GM23338 (cell line): Measurements from ENCODE around the gene MID1. TPM values are rescaled to one million over a fixed set of nuclear protein-coding genes. Genes with fewer than 3 reads are reported as not detected.
A peak's percentile ranks its signal among the peaks of the same experiment; 100 is the strongest.

ENCODE experiments used
- ATAC-seq: fragments of 200-7000 bp; cut with Tn5 transposase; 3 replicates; pipeline ENCODE4 v1.9.1; 2020
- DNase-seq: peaks from one replicate; pipeline ENCODE4 v3.0.0-alpha.2; 2015; ENCODE audit warnings: low spot score
- H2AFZ ChIP-seq: fragments of 200-600 bp; sonication (generic); 2 replicates; pipeline ENCODE4 v1.8.0; 2016; ENCODE audit warnings: antibody characterized with exemption, mild to moderate bottlenecking, moderate library complexity
- H3F3A ChIP-seq: fragments of 200-600 bp; sonication (generic); replicated peaks from 2 replicates; pipeline ENCODE4 v1.8.0; 2017; ENCODE audit warnings: antibody characterized with exemption, mixed run types, low read depth
- H3K27ac ChIP-seq: fragments of 200-600 bp; sonication (generic); 2 replicates; pipeline ENCODE4 v1.6.1; 2016; ENCODE audit warnings: low read depth
- H3K27me3 ChIP-seq: fragments of 200-600 bp; sonication (generic); 2 replicates; pipeline ENCODE4 v1.8.0; 2016; ENCODE audit warnings: mild to moderate bottlenecking, mixed run types, moderate library complexity; ENCODE audit not compliant: insufficient read depth
- H3K36me3 ChIP-seq: fragments of 200-600 bp; sonication (generic); 2 replicates; pipeline ENCODE4 v1.8.0; 2016; ENCODE audit warnings: mild to moderate bottlenecking; ENCODE audit not compliant: insufficient read depth
- H3K4me1 ChIP-seq: fragments of 200-600 bp; sonication (generic); 2 replicates; pipeline ENCODE4 v1.8.0; 2016; ENCODE audit warnings: mild to moderate bottlenecking, moderate library complexity; ENCODE audit not compliant: insufficient read depth
- H3K4me2 ChIP-seq: fragments of 200-600 bp; sonication (generic); 2 replicates; pipeline ENCODE4 v1.7.1; 2017; ENCODE audit warnings: mixed run types
- H3K4me3 ChIP-seq: fragments of 200-600 bp; sonication (generic); 2 replicates; pipeline ENCODE4 v1.6.1; 2016; ENCODE audit warnings: mixed run types
- H3K79me2 ChIP-seq: fragments of 200-600 bp; sonication (generic); replicated peaks from 2 replicates; pipeline ENCODE4 v1.8.0; 2017; ENCODE audit warnings: mild to moderate bottlenecking; ENCODE audit not compliant: insufficient read depth
- H3K9me2 ChIP-seq: fragments of 200-600 bp; sonication (generic); 2 replicates; pipeline ENCODE4 v1.8.0; 2017; ENCODE audit not compliant: insufficient read depth
- H4K20me1 ChIP-seq: fragments of 200-600 bp; sonication (generic); replicated peaks from 2 replicates; pipeline ENCODE4 v1.8.0; 2017; ENCODE audit warnings: mild to moderate bottlenecking; ENCODE audit not compliant: insufficient read depth
- H3K27ac Mint-ChIP-seq: 2 replicates; pipeline ENCODE4 v1.8.0; 2020; ENCODE audit warnings: inconsistent platforms, mild to moderate bottlenecking, moderate library complexity, mixed read lengths
- H3K27me3 Mint-ChIP-seq: 3 replicates; pipeline ENCODE4 v1.8.0; 2022; ENCODE audit warnings: low read depth, mild to moderate bottlenecking, moderate library complexity, mixed read lengths, inconsistent platforms; ENCODE audit not compliant: insufficient read depth, poor library complexity
- H3K36me3 Mint-ChIP-seq: 3 replicates; pipeline ENCODE4 v1.8.0; 2021; ENCODE audit warnings: low read depth, mild to moderate bottlenecking, inconsistent platforms, moderate library complexity, mixed read lengths
- H3K4me1 Mint-ChIP-seq: 3 replicates; pipeline ENCODE4 v1.8.0; 2020; ENCODE audit warnings: mild to moderate bottlenecking, inconsistent platforms, mixed read lengths
- H3K4me3 Mint-ChIP-seq: 3 replicates; pipeline ENCODE4 v1.8.0; 2021; ENCODE audit warnings: moderate library complexity, mild to moderate bottlenecking, inconsistent platforms, mixed read lengths
- H3K9me3 Mint-ChIP-seq: 3 replicates; pipeline ENCODE4 v1.8.0; 2020; ENCODE audit warnings: moderate library complexity, mild to moderate bottlenecking, inconsistent platforms, mixed read lengths
- CREB1 ChIP-seq: fragments of 250-450 bp; sonication (Bioruptor Pico); IDR thresholded peaks from 2 replicates; pipeline ENCODE4 v1.5.0; 2020; ENCODE audit warnings: low read depth, mild to moderate bottlenecking, moderate library complexity
- EZH2 ChIP-seq: fragments of 200-600 bp; sonication (generic); IDR thresholded peaks from one replicate; pipeline ENCODE4 v1.8.0; 2017; ENCODE audit warnings: antibody characterized with exemption, mild to moderate bottlenecking, low read depth; ENCODE audit not compliant: unreplicated experiment
- EZH2phosphoT487 ChIP-seq: fragments of 200-600 bp; sonication (generic); IDR thresholded peaks from one replicate; pipeline ENCODE4 v1.8.1; 2018; ENCODE audit warnings: antibody characterized with exemption; ENCODE audit not compliant: unreplicated experiment
- JUNB ChIP-seq: IDR thresholded peaks from one replicate; pipeline ENCODE4 v1.6.1; 2016; ENCODE audit warnings: antibody characterized with exemption; ENCODE audit not compliant: unreplicated experiment
- NANOG ChIP-seq: IDR thresholded peaks from 2 replicates; pipeline ENCODE4 v1.6.1; 2016; ENCODE audit warnings: antibody characterized with exemption, borderline replicate concordance
- POLR2AphosphoS5 ChIP-seq: IDR thresholded peaks from 2 replicates; pipeline ENCODE4 v1.6.1; 2016; ENCODE audit warnings: antibody characterized with exemption, low read depth
- STAT1 ChIP-seq: IDR thresholded peaks from one replicate; pipeline ENCODE4 v1.6.1; 2016; ENCODE audit warnings: antibody characterized with exemption; ENCODE audit not compliant: unreplicated experiment
- ZNF114 ChIP-seq: fragments of 250-450 bp; sonication (Bioruptor Pico); IDR thresholded peaks from 2 replicates; pipeline ENCODE4 v1.5.0; 2020; ENCODE audit warnings: mild to moderate bottlenecking, moderate library complexity
- ZNF331 ChIP-seq: fragments of 250-450 bp; sonication (Bioruptor Pico); IDR thresholded peaks from 2 replicates; pipeline ENCODE4 v1.5.0; 2020; ENCODE audit warnings: low read depth, mild to moderate bottlenecking, moderate library complexity
- polyA plus RNA-seq: library from polyadenylated mRNA; unstranded; fragments of >200 nt; fragmentation: Nextera tagmentation; extraction: Ambion mirVana; gene quantifications from 2 replicates; pipeline ENCODE4 v1.2.1, GENCODE V29; 2016
- total RNA-seq: library from RNA; depleted of rRNA; stranded (reverse); fragments of >200 nt; shearing (Covaris generic); gene quantifications from 2 replicates; pipeline ENCODE4 v1.2.3, GENCODE V29; 2014
- TF ChIP-seq, protein P1 (sequence below), 2 experiments: fragments of 200-600 bp in 1 of 2; sonication (generic) in 1 of 2; conservative IDR thresholded peaks; 2 replicates each; pipeline versions ENCODE4 v1.5.1 to v1.6.1; 2016 to 2017; ENCODE audit warnings: antibody characterized with exemption in 2 of 2, low read depth in 2 of 2, mild to moderate bottlenecking in 2 of 2, moderate library complexity in 1 of 2
- TF ChIP-seq, protein P2 (sequence below): fragments of 250-450 bp; sonication (Bioruptor Pico); IDR thresholded peaks from 2 replicates; pipeline ENCODE4 v1.5.0; 2020; ENCODE audit warnings: mild to moderate bottlenecking, moderate library complexity
- TF ChIP-seq, protein P3 (sequence below): IDR thresholded peaks from 2 replicates; pipeline ENCODE4 v1.6.1; 2016; ENCODE audit warnings: antibody characterized with exemption
- TF ChIP-seq, protein P4 (sequence below): IDR thresholded peaks from one replicate; pipeline ENCODE4 v1.6.1; 2018; ENCODE audit warnings: antibody characterized with exemption; ENCODE audit not compliant: unreplicated experiment

MID1 gene
- total and polyA plus RNA-seq, 2 experiments from 2014 or later = 27.2 to 39.3 TPM

DNA sequence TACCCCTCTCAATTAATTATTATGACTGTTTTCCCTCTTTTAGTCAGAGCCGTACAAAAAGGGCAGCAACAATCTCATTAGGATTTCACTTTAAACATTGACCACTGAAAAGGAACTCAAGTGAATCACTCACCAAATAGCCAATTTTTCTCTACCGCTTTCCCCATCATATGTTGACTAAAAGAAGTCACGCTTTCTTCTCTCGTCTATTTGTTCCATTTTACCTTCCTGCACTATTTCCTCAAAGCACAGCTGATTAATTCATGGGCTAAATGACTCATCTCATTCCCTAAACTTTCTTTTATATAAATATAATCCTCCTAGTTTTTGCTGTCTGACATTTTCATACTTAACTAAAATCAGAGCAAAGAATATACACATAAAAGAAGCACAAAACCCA lies 8.2 kb downstream of the MID1 start:
- peaks cover 67% of the 10 kb centered on the region for H3K4me1 Mint-ChIP-seq
- Histone ChIP-seq H3K79me2 (peaks cover 91% of the 10 kb centered on the region), H2AFZ (no peak overlapping the region), H3K36me3 (no peaks in the 10 kb centered on the region), H3K4me2 (peak overlapping the region; percentile 55), H3K4me1 (peaks cover 48% of the 10 kb centered on the region), H3K27ac (peak overlapping the region; percentile 78), H3F3A (no peaks in the 10 kb centered on the region; the same call in 1 of the 2 replicates), H4K20me1 (no peaks in the 10 kb centered on the region), H3K9me2 (no peaks in the 10 kb centered on the region), H3K4me3 (no peak overlapping the region), H3K27me3 (no peaks in the 10 kb centered on the region)
- H3K36me3 Mint-ChIP-seq = no peaks in the 10 kb centered on the region
- H3K9me3 Mint-ChIP-seq = no peaks in the 10 kb centered on the region
- peak overlapping the region; percentile 81 for H3K27ac Mint-ChIP-seq
- DNase-seq = no peak
- TF ChIP-seq EZH2 (no peak), STAT1 (no peak), CREB1 (no peak), EZH2phosphoT487 (no peak), JUNB (no peak), ZNF331 (CRISPR knock-in tag) (no peak), NANOG (no peak), POLR2AphosphoS5 (no peak), ZNF114 (CRISPR knock-in tag) (no peak)
- TF ChIP-seq, protein P1, sequence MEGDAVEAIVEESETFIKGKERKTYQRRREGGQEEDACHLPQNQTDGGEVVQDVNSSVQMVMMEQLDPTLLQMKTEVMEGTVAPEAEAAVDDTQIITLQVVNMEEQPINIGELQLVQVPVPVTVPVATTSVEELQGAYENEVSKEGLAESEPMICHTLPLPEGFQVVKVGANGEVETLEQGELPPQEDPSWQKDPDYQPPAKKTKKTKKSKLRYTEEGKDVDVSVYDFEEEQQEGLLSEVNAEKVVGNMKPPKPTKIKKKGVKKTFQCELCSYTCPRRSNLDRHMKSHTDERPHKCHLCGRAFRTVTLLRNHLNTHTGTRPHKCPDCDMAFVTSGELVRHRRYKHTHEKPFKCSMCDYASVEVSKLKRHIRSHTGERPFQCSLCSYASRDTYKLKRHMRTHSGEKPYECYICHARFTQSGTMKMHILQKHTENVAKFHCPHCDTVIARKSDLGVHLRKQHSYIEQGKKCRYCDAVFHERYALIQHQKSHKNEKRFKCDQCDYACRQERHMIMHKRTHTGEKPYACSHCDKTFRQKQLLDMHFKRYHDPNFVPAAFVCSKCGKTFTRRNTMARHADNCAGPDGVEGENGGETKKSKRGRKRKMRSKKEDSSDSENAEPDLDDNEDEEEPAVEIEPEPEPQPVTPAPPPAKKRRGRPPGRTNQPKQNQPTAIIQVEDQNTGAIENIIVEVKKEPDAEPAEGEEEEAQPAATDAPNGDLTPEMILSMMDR (conservative IDR thresholded peaks at IDR 0.05; ENCODE audit: low read depth in 2 of 2) = no peak
- TF ChIP-seq, protein P2, sequence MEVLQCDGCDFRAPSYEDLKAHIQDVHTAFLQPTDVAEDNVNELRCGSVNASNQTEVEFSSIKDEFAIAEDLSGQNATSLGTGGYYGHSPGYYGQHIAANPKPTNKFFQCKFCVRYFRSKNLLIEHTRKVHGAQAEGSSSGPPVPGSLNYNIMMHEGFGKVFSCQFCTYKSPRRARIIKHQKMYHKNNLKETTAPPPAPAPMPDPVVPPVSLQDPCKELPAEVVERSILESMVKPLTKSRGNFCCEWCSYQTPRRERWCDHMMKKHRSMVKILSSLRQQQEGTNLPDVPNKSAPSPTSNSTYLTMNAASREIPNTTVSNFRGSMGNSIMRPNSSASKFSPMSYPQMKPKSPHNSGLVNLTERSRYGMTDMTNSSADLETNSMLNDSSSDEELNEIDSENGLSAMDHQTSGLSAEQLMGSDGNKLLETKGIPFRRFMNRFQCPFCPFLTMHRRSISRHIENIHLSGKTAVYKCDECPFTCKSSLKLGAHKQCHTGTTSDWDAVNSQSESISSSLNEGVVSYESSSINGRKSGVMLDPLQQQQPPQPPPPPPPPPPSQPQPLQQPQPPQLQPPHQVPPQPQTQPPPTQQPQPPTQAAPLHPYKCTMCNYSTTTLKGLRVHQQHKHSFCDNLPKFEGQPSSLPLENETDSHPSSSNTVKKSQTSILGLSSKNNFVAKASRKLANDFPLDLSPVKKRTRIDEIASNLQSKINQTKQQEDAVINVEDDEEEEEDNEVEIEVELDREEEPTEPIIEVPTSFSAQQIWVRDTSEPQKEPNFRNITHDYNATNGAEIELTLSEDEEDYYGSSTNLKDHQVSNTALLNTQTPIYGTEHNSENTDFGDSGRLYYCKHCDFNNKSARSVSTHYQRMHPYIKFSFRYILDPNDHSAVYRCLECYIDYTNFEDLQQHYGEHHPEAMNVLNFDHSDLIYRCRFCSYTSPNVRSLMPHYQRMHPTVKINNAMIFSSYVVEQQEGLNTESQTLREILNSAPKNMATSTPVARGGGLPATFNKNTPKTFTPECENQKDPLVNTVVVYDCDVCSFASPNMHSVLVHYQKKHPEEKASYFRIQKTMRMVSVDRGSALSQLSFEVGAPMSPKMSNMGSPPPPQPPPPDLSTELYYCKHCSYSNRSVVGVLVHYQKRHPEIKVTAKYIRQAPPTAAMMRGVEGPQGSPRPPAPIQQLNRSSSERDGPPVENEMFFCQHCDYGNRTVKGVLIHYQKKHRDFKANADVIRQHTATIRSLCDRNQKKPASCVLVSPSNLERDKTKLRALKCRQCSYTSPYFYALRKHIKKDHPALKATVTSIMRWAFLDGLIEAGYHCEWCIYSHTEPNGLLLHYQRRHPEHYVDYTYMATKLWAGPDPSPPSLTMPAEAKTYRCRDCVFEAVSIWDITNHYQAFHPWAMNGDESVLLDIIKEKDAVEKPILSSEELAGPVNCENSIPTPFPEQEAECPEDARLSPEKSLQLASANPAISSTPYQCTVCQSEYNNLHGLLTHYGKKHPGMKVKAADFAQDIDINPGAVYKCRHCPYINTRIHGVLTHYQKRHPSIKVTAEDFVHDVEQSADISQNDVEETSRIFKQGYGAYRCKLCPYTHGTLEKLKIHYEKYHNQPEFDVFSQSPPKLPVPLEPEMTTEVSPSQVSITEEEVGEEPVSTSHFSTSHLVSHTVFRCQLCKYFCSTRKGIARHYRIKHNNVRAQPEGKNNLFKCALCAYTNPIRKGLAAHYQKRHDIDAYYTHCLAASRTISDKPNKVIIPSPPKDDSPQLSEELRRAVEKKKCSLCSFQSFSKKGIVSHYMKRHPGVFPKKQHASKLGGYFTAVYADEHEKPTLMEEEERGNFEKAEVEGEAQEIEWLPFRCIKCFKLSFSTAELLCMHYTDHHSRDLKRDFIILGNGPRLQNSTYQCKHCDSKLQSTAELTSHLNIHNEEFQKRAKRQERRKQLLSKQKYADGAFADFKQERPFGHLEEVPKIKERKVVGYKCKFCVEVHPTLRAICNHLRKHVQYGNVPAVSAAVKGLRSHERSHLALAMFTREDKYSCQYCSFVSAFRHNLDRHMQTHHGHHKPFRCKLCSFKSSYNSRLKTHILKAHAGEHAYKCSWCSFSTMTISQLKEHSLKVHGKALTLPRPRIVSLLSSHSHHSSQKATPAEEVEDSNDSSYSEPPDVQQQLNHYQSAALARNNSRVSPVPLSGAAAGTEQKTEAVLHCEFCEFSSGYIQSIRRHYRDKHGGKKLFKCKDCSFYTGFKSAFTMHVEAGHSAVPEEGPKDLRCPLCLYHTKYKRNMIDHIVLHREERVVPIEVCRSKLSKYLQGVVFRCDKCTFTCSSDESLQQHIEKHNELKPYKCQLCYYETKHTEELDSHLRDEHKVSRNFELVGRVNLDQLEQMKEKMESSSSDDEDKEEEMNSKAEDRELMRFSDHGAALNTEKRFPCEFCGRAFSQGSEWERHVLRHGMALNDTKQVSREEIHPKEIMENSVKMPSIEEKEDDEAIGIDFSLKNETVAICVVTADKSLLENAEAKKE (CRISPR knock-in tag) = no peak
- TF ChIP-seq, protein P3, sequence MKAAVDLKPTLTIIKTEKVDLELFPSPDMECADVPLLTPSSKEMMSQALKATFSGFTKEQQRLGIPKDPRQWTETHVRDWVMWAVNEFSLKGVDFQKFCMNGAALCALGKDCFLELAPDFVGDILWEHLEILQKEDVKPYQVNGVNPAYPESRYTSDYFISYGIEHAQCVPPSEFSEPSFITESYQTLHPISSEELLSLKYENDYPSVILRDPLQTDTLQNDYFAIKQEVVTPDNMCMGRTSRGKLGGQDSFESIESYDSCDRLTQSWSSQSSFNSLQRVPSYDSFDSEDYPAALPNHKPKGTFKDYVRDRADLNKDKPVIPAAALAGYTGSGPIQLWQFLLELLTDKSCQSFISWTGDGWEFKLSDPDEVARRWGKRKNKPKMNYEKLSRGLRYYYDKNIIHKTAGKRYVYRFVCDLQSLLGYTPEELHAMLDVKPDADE = no peak
- TF ChIP-seq, protein P4, sequence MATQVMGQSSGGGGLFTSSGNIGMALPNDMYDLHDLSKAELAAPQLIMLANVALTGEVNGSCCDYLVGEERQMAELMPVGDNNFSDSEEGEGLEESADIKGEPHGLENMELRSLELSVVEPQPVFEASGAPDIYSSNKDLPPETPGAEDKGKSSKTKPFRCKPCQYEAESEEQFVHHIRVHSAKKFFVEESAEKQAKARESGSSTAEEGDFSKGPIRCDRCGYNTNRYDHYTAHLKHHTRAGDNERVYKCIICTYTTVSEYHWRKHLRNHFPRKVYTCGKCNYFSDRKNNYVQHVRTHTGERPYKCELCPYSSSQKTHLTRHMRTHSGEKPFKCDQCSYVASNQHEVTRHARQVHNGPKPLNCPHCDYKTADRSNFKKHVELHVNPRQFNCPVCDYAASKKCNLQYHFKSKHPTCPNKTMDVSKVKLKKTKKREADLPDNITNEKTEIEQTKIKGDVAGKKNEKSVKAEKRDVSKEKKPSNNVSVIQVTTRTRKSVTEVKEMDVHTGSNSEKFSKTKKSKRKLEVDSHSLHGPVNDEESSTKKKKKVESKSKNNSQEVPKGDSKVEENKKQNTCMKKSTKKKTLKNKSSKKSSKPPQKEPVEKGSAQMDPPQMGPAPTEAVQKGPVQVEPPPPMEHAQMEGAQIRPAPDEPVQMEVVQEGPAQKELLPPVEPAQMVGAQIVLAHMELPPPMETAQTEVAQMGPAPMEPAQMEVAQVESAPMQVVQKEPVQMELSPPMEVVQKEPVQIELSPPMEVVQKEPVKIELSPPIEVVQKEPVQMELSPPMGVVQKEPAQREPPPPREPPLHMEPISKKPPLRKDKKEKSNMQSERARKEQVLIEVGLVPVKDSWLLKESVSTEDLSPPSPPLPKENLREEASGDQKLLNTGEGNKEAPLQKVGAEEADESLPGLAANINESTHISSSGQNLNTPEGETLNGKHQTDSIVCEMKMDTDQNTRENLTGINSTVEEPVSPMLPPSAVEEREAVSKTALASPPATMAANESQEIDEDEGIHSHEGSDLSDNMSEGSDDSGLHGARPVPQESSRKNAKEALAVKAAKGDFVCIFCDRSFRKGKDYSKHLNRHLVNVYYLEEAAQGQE = no peak
- H3K4me3 Mint-ChIP-seq = peak overlapping the region; percentile 10; the same call in 2 of the 3 replicates
- no peak for ATAC-seq
- peaks cover 4% of the 10 kb centered on the region for H3K27me3 Mint-ChIP-seq
